Measurements from ENCODE around the gene PDE6C. TPM values are rescaled to one million over a fixed set of nuclear protein-coding genes. Genes with fewer than 3 reads are reported as not detected.

The PDE6C gene
- total RNA-seq, 1 experiment from 2014 or later: not detected

GRCh38 chr10:93672022-93672678, 59.8 kb downstream of the PDE6C start:
- H3K27me3 ChIP-seq (ENCODE audit: insufficient read depth, low read length): no peaks in the 10 kb centered on the region
- no peak overlapping the region for H2BK120ac ChIP-seq (ENCODE audit: low read depth, low read length, poor library complexity, severe bottlenecking)
- Mint-ChIP-seq H3K36me3 (ENCODE audit: insufficient read depth in 1 of 3, low read depth in 3 of 3) (peaks cover 2 to 30% (median 17%) of the 10 kb centered on the region in 3 experiments; a peak in 5 of 7 replicates), H3K4me1 (no peaks in the 10 kb centered on the region), H3K27ac (no peak overlapping the region), H3K4me3 (no peak overlapping the region), H3K27me3 (ENCODE audit: low read depth) (no peaks in the 10 kb centered on the region), H3K9me3 (no peaks in the 10 kb centered on the region)
- no peak overlapping the region for H3K4me2 ChIP-seq (ENCODE audit: insufficient read depth, insufficient read length, low read length)
- no peak overlapping the region for H4K91ac ChIP-seq (ENCODE audit: insufficient read length, low read depth, low read length)
- H3K27ac ChIP-seq (ENCODE audit: insufficient read length, low read depth, low read length): no peak overlapping the region
- no peak overlapping the region for H3K4ac ChIP-seq (ENCODE audit: low read depth, low read length)
- H3K9ac ChIP-seq (ENCODE audit: extremely low read depth, insufficient read length, low read length): no peak overlapping the region
- H3K79me1 ChIP-seq (ENCODE audit: insufficient read depth, low read depth, low read length, poor library complexity, severe bottlenecking): no peaks in the 10 kb centered on the region
- no peaks in the 10 kb centered on the region for H3K79me2 ChIP-seq (ENCODE audit: insufficient read depth, low read length)
- no peaks in the 10 kb centered on the region for H3K9me3 ChIP-seq (ENCODE audit: control insufficient read depth, low read depth, low read length)
- H4K8ac ChIP-seq (replicated peaks; ENCODE audit: insufficient read length, low read depth, low read length): no peak overlapping the region
- H2BK12ac ChIP-seq (ENCODE audit: insufficient read length, low read depth, low read length): no peak overlapping the region
- no peaks in the 10 kb centered on the region for H4K20me1 ChIP-seq (ENCODE audit: control insufficient read depth, insufficient read depth, insufficient read length)
- no peak overlapping the region for H2AK5ac ChIP-seq (ENCODE audit: insufficient read length, low read length)
- H3K56ac ChIP-seq (ENCODE audit: insufficient read length, low read depth, low read length): no peak overlapping the region
- TF ChIP-seq CTCF (conservative IDR thresholded peaks at IDR 0.05): no peak
- no peak overlapping the region for H3K18ac ChIP-seq (ENCODE audit: insufficient read length, low read depth, low read length)
- H3K4me1 ChIP-seq (ENCODE audit: insufficient read depth, low read length): no peaks in the 10 kb centered on the region
- H3K23ac ChIP-seq (ENCODE audit: insufficient read length, low read depth, low read length): no peak overlapping the region
- H2BK5ac ChIP-seq (ENCODE audit: insufficient read length, low read length): no peak overlapping the region
- H2AFZ ChIP-seq (ENCODE audit: low read length): no peak overlapping the region
- H2BK20ac ChIP-seq (ENCODE audit: low read depth, low read length, poor library complexity, severe bottlenecking): no peak overlapping the region
- no peak overlapping the region for H3T11ph ChIP-seq (ENCODE audit: low read length)
- H3K14ac ChIP-seq (ENCODE audit: insufficient read depth, low read length): no peak overlapping the region
- H4K5ac ChIP-seq (ENCODE audit: insufficient read length, low read depth, low read length): no peak overlapping the region
- H2BK15ac ChIP-seq (ENCODE audit: low read depth, low read length): no peak overlapping the region
- no CpG with 5 or more reads among the region's 2 CpGs for WGBS (ENCODE audit: extremely low coverage, insufficient read length, low lambda C conversion rate)
- no peaks in the 10 kb centered on the region for H3K23me2 ChIP-seq (ENCODE audit: insufficient read length, low read depth, low read length, poor library complexity, severe bottlenecking)
- DNase-seq: no peak

Measured in H9 (cell line).